HG02798 (cell line): ENCODE measurements around the gene ENGASE.

ENCODE experiments used
- ATAC-seq: cut with Tn5 transposase; IDR thresholded peaks from one replicate; pipeline ENCODE4 v1.9.1; 2021; ENCODE audit warnings: mild to moderate bottlenecking; ENCODE audit not compliant: unreplicated experiment, poor library complexity

ENGASE gene

GRCh38 chr17:79108870-79109269 lies 34.2 kb downstream of the ENGASE start:
- ATAC-seq, result no peak

GRCh38 chr17:79109584-79109983 lies 35.0 kb downstream of the ENGASE start:
- no peak for ATAC-seq

- ATAC-seq, result no peak
Observed at GRCh38 chr17:79111097-79111496, 36.5 kb downstream of the ENGASE start.

GRCh38 chr17:79112471-79112870 lies 37.8 kb downstream of the ENGASE start:
- no peak for ATAC-seq

- ATAC-seq, result no peak
Observed at GRCh38 chr17:79113699-79114457, 39.3 kb downstream of the ENGASE start.

- no peak for ATAC-seq
Observed at GRCh38 chr17:79114458-79115301, 40.1 kb downstream of the ENGASE start.

- ATAC-seq, result no peak
Observed at GRCh38 chr17:79115487-79115886, 40.9 kb downstream of the ENGASE start.

GRCh38 chr17:79116575-79117368 lies 42.1 kb downstream of the ENGASE start:
- ATAC-seq, result no peak

- no peak for ATAC-seq
Observed at GRCh38 chr17:79117905-79118487, 43.4 kb downstream of the ENGASE start.

GRCh38 chr17:79118924-79119323 lies 44.3 kb downstream of the ENGASE start:
- no peak for ATAC-seq

- ATAC-seq, result no peak
Observed at GRCh38 chr17:79120259-79120658, 45.6 kb downstream of the ENGASE start.

GRCh38 chr17:79123988-79124387 lies 49.4 kb downstream of the ENGASE start:
- no peak for ATAC-seq

- ATAC-seq, result no peak
Observed at GRCh38 chr17:79124513-79125209, 50.0 kb downstream of the ENGASE start.

- ATAC-seq, result no peak
Observed at GRCh38 chr17:79125503-79125902, 50.9 kb downstream of the ENGASE start.

GRCh38 chr17:79126139-79126538 lies 51.5 kb downstream of the ENGASE start:
- no peak for ATAC-seq

- no peak for ATAC-seq
Observed at GRCh38 chr17:79127534-79128135, 53.0 kb downstream of the ENGASE start.

GRCh38 chr17:79129523-79129922 lies 54.9 kb downstream of the ENGASE start:
- ATAC-seq, result no peak

GRCh38 chr17:79130536-79131273 lies 56.1 kb downstream of the ENGASE start:
- no peak for ATAC-seq

GRCh38 chr17:79131274-79131635 lies 56.6 kb downstream of the ENGASE start:
- ATAC-seq, result no peak
